IMR-90 (cell line): ENCODE measurements around the gene HES1. TPM values are rescaled to one million over a fixed set of nuclear protein-coding genes. Genes with fewer than 3 reads are reported as not detected.

Source experiments
- ATAC-seq: fragments of 200-7000 bp; cut with Tn5 transposase; 2 replicates; pipeline ENCODE4 v1.9.1; 2020; ENCODE audit warnings: low read depth, mild to moderate bottlenecking, moderate library complexity
- BruUV-seq: library from RNA; stranded (reverse); fragments of 400-500 nt; replicated peaks from 2 replicates; lab custom pipeline; 2021; lab: Mats Ljungman, UMichigan
- CTCF ChIA-PET: fragments of 300-600 bp; formaldehyde crosslinking; extraction: SDS; loops from one replicate; lab custom pipeline; 2021; ENCODE audit warnings: antibody characterized with exemption; lab: Yijun Ruan, JAX
- POLR2A ChIA-PET: fragments of 300-600 bp; sonication (Branson Sonifier 250); formaldehyde crosslinking; loops from one replicate; lab custom pipeline; 2022; ENCODE audit warnings: antibody characterized with exemption; ENCODE audit not compliant: unreplicated experiment; lab: Charles Lee
- DNase-seq: peaks from one replicate; pipeline ENCODE4 v3.0.0; 2013
- H2AFZ ChIP-seq: replicated peaks from 2 replicates; pipeline ENCODE3; 2013; ENCODE audit warnings: low read length, mild to moderate bottlenecking; ENCODE audit not compliant: poor library complexity
- H2AK5ac ChIP-seq: 2 replicates; pipeline ENCODE4 v1.6.1; 2013; ENCODE audit warnings: low read depth, low read length, inconsistent platforms
- H2AK9ac ChIP-seq: replicated peaks from 2 replicates; pipeline ENCODE3; 2013; ENCODE audit warnings: mild to moderate bottlenecking, low read depth, low read length, moderate library complexity; ENCODE audit not compliant: poor library complexity
- H2BK120ac ChIP-seq: 2 replicates; pipeline ENCODE4 v1.6.1; 2013; ENCODE audit warnings: low read depth, low read length, inconsistent platforms
- H2BK15ac ChIP-seq: 3 replicates; pipeline ENCODE4 v1.6.1; 2013; ENCODE audit warnings: low read depth, low read length, inconsistent platforms
- H2BK20ac ChIP-seq: 2 replicates; pipeline ENCODE4 v1.6.1; 2013; ENCODE audit warnings: low read depth, mild to moderate bottlenecking, inconsistent platforms, low read length, moderate library complexity
- H2BK5ac ChIP-seq: 2 replicates; pipeline ENCODE4 v1.6.1; 2013; ENCODE audit warnings: mild to moderate bottlenecking, low read depth, low read length, inconsistent platforms; ENCODE audit not compliant: poor library complexity, severe bottlenecking
- H3K14ac ChIP-seq: replicated peaks from 2 replicates; pipeline ENCODE4 v1.6.1; 2013; ENCODE audit warnings: low read depth, low read length, inconsistent platforms
- H3K18ac ChIP-seq: 2 replicates; pipeline ENCODE4 v1.6.1; 2013; ENCODE audit warnings: low read depth, low read length, control low read depth
- H3K23ac ChIP-seq: 2 replicates; pipeline ENCODE4 v1.6.1; 2013; ENCODE audit warnings: low read depth, low read length, inconsistent platforms
- H3K27ac ChIP-seq: 2 replicates; pipeline ENCODE4 v1.5.1; 2013; ENCODE audit warnings: mild to moderate bottlenecking, control low read depth, low read length; ENCODE audit not compliant: insufficient read depth
- H3K27me3 ChIP-seq: 2 replicates; pipeline ENCODE4 v1.6.1; 2013; ENCODE audit warnings: low read length; ENCODE audit not compliant: control insufficient read depth, insufficient read depth
- H3K36me3 ChIP-seq: 2 replicates; pipeline ENCODE4 v1.6.1; 2013; ENCODE audit warnings: low read length, mixed read lengths; ENCODE audit not compliant: control insufficient read depth, insufficient read depth
- H3K4ac ChIP-seq: 2 replicates; pipeline ENCODE4 v1.6.1; 2013; ENCODE audit warnings: low read depth, low read length, inconsistent platforms
- H3K4me1 ChIP-seq: 2 replicates; pipeline ENCODE4 v1.6.1; 2013; ENCODE audit warnings: low read length, mixed read lengths; ENCODE audit not compliant: control insufficient read depth, insufficient read depth
- H3K4me2 ChIP-seq: 2 replicates; pipeline ENCODE4 v1.6.1; 2013; ENCODE audit warnings: low read depth, mild to moderate bottlenecking, control low read depth, low read length, moderate library complexity
- H3K4me3 ChIP-seq: 2 replicates; pipeline ENCODE4 v1.5.1; 2013; ENCODE audit warnings: low read depth, mild to moderate bottlenecking, control low read depth, low read length, moderate library complexity; ENCODE audit not compliant: insufficient read depth
- H3K56ac ChIP-seq: 2 replicates; pipeline ENCODE4 v1.6.1; 2013; ENCODE audit warnings: low read length, inconsistent platforms; ENCODE audit not compliant: insufficient read depth; ENCODE audit errors: extremely low read depth
- H3K79me1 ChIP-seq, 2 experiments: 2 replicates each; pipeline ENCODE4 v1.6.1; 2013; ENCODE audit warnings: low read length in 2 of 2, inconsistent platforms in 1 of 2, low read depth in 1 of 2
- H3K9ac ChIP-seq: 2 replicates; pipeline ENCODE4 v1.6.1; 2013; ENCODE audit warnings: low read depth, low read length, control low read depth
- H3K9me1 ChIP-seq: 2 replicates; pipeline ENCODE4 v1.6.1; 2013; ENCODE audit warnings: low read length, inconsistent platforms; ENCODE audit not compliant: insufficient read depth
- H3K9me3 ChIP-seq: 2 replicates; pipeline ENCODE4 v1.6.1; 2013; ENCODE audit warnings: low read length; ENCODE audit not compliant: control insufficient read depth, insufficient read depth
- H4K20me1 ChIP-seq: 2 replicates; pipeline ENCODE4 v1.6.1; 2013; ENCODE audit warnings: low read length, inconsistent platforms; ENCODE audit not compliant: insufficient read depth
- H4K5ac ChIP-seq: 2 replicates; pipeline ENCODE4 v1.6.1; 2013; ENCODE audit warnings: mild to moderate bottlenecking, low read depth, low read length, control low read depth
- H4K8ac ChIP-seq, 2 experiments: 2 replicates each; pipeline ENCODE4 v1.6.1; 2013; ENCODE audit warnings: low read depth in 2 of 2, low read length in 2 of 2, control low read depth in 1 of 2, inconsistent platforms in 1 of 2
- H4K91ac ChIP-seq: 2 replicates; pipeline ENCODE4 v1.6.1; 2013; ENCODE audit warnings: low read depth, low read length, inconsistent platforms; ENCODE audit not compliant: insufficient read depth
- BHLHE40 ChIP-seq: fragments of 150-350 bp; IDR thresholded peaks from 2 replicates; pipeline ENCODE4 v1.6.1; 2016; ENCODE audit warnings: mild to moderate bottlenecking, low read depth, low read length
- CEBPB ChIP-seq: IDR thresholded peaks from 2 replicates; pipeline ENCODE4 v1.6.1; 2012; ENCODE audit warnings: low read depth, low read length, improper control_type of control experiment
- CHD1 ChIP-seq: IDR thresholded peaks from 2 replicates; pipeline ENCODE4 v1.6.1; 2012; ENCODE audit warnings: low read depth, low read length, improper control_type of control experiment
- ELK1 ChIP-seq: fragments of 150-350 bp; IDR thresholded peaks from 2 replicates; pipeline ENCODE4 v1.6.1; 2016; ENCODE audit warnings: low read depth, mild to moderate bottlenecking, low read length, moderate library complexity, borderline replicate concordance
- FOS ChIP-seq: fragments of 150-350 bp; IDR thresholded peaks from 2 replicates; pipeline ENCODE4 v1.6.1; 2016; ENCODE audit warnings: low read depth, low read length
- MAFK ChIP-seq: IDR thresholded peaks from 2 replicates; pipeline ENCODE4 v1.6.1; 2012; ENCODE audit warnings: low read depth, low read length, improper control_type of control experiment
- MAZ ChIP-seq: IDR thresholded peaks from 2 replicates; pipeline ENCODE4 v1.6.1; 2012; ENCODE audit warnings: low read depth, mild to moderate bottlenecking, low read length, improper control_type of control experiment, moderate library complexity, borderline replicate concordance
- MXI1 ChIP-seq: IDR thresholded peaks from 2 replicates; pipeline ENCODE4 v1.6.1; 2012; ENCODE audit warnings: low read depth, mild to moderate bottlenecking, low read length, moderate library complexity, borderline replicate concordance
- POLR2A ChIP-seq: IDR thresholded peaks from 2 replicates; pipeline ENCODE4 v1.6.1; 2012; ENCODE audit warnings: mild to moderate bottlenecking, low read depth, low read length
- RAD21 ChIP-seq: IDR thresholded peaks from 2 replicates; pipeline ENCODE4 v1.6.1; 2012; ENCODE audit warnings: low read length, improper control_type of control experiment
- RCOR1 ChIP-seq: IDR thresholded peaks from 2 replicates; pipeline ENCODE4 v1.6.1; 2012; ENCODE audit warnings: mild to moderate bottlenecking, low read length, improper control_type of control experiment; ENCODE audit not compliant: insufficient replicate concordance
- SMC3 ChIP-seq: fragments of 150-350 bp; IDR thresholded peaks from 2 replicates; pipeline ENCODE4 v1.6.1; 2016; ENCODE audit warnings: low read depth, mild to moderate bottlenecking, antibody characterized with exemption, low read length, moderate library complexity
- USF2 ChIP-seq: fragments of 150-350 bp; IDR thresholded peaks from 2 replicates; pipeline ENCODE4 v1.6.1; 2017; ENCODE audit warnings: mild to moderate bottlenecking, antibody characterized with exemption, low read length, low read depth
- WGBS, 2 experiments: methylation state at CpG; one replicate each; pipeline versions ENCODE4 v1.1.5 to v1.1.7; 2013; ENCODE audit warnings: missing lambda C conversion rate in 2 of 2; ENCODE audit not compliant: insufficient read length in 1 of 2; ENCODE audit errors: extremely low coverage in 2 of 2; 5-methylcytosine and 5-hydroxymethylcytosine counted together
- dilution Hi-C: fragments of 300-500 bp; cut with HindIII; formaldehyde crosslinking; loops from one replicate; pipeline ENCODE4 v1.14.3; 2018; ENCODE audit warnings: low sequenced_read_pairs; ENCODE audit not compliant: unreplicated experiment
- in situ Hi-C: fragments of 300-500 bp; cut with MboI; formaldehyde crosslinking; loops from 3 replicates; pipeline ENCODE4 v1.14.3; 2019; ENCODE audit warnings: low sequenced_read_pairs, inconsistent platforms, mixed read lengths
- intact Hi-C: fragments of 100-400 bp; cut with micrococcal nuclease; formaldehyde crosslinking; loops from 2 replicates; pipeline ENCODE4 v1.10.0; 2022
- polyA plus RNA-seq, 3 experiments: library from polyadenylated mRNA; depleted of rRNA; stranded (reverse); fragments of >200 nt; gene quantifications; 2 replicates each; pipeline ENCODE4 v1.2.3, GENCODE V29; 2012; ENCODE audit warnings: low replicate concordance in 1 of 3
- total RNA-seq: library from RNA; depleted of rRNA; stranded (reverse); fragments of >200 nt; gene quantifications from 2 replicates; pipeline ENCODE4 v1.2.3, GENCODE V29; 2012

Gene HES1
- total and polyA plus RNA-seq, 2 of the 4 experiments (the other 2 are of a cell fraction), result 3.6 to 6.7 TPM

GRCh38 chr3:194134757-194135515 is 1.0 kb upstream of the HES1 start:
- in situ Hi-C loops, result loop anchor here (5.0 kb wide), 2 partner anchors 182 to 353 kb away; no protein-coding TSS in a partner anchor
- POLR2A ChIA-PET, result interaction anchor here (0.6 kb wide), 1 partner anchor 291 kb away, joined by 3 read pairs; no protein-coding TSS in a partner anchor
- no peak for TF ChIP-seq RCOR1
- TF ChIP-seq FOS, result no peak; the same call in 1 of the 2 replicates
- peak; percentile 99 for TF ChIP-seq BHLHE40
- TF ChIP-seq POLR2A, result peak; percentile 69
- TF ChIP-seq CHD1, result peak; percentile 68; the same call in 1 of the 2 replicates
- peak; percentile 65; the same call in 1 of the 2 replicates for TF ChIP-seq MXI1
- peak; percentile 4; the same call in 1 of the 2 replicates for TF ChIP-seq SMC3
- no peak for TF ChIP-seq MAFK
- TF ChIP-seq ELK1, result no peak
- TF ChIP-seq MAZ, result peak; percentile 87
- TF ChIP-seq CEBPB, result no peak
- TF ChIP-seq RAD21, result no peak; the same call in none of the 2 replicates
- peak; percentile 77 for TF ChIP-seq USF2

More at GRCh38 chr3:194134757-194135515, 1.0 kb upstream of the HES1 start:
- dilution Hi-C loops, result no loop called here
- Histone ChIP-seq H3K27me3 (peaks cover 17% of the 10 kb centered on the region), H4K8ac (peak overlapping the region in 1 of 2 experiments; percentile 46; a peak in 1 of 4 replicates), H3K23ac (no peak overlapping the region), H3K56ac (peak overlapping the region; percentile 47; the same call in 1 of the 2 replicates), H3K4me1 (peaks cover 7% of the 10 kb centered on the region), H4K5ac (no peak overlapping the region), H3K9me1 (no peaks in the 10 kb centered on the region), H4K91ac (peak overlapping the region; percentile 23; the same call in 1 of the 2 replicates), H3K9me3 (no peaks in the 10 kb centered on the region), H3K36me3 (no peaks in the 10 kb centered on the region), H2BK5ac (peak overlapping the region; percentile 51), H2BK15ac (peak overlapping the region; percentile 73; the same call in 1 of the 3 replicates), H2BK120ac (peak overlapping the region; percentile 79), H3K79me1 (peaks cover 0 to 13% of the 10 kb centered on the region in 2 experiments; a peak in 3 of 4 replicates), H3K9ac (peak overlapping the region; percentile 9; the same call in 1 of the 2 replicates), H2AK9ac (no peak overlapping the region), H3K18ac (no peak overlapping the region; the same call in 1 of the 2 replicates), H2BK20ac (peak overlapping the region; percentile 11; the same call in 1 of the 2 replicates), H4K20me1 (no peaks in the 10 kb centered on the region), H3K27ac (peak overlapping the region; percentile 76), H3K4me3 (peak overlapping the region; percentile 59), H3K4ac (peak overlapping the region; percentile 33), H2AFZ (peak overlapping the region; percentile 90), H3K4me2 (peak overlapping the region; percentile 94), H3K14ac (0 out of 2 replicates have a peak overlapping the region, but pooled peaks have one; percentile 49), H2AK5ac (no peak overlapping the region; the same call in 1 of the 2 replicates)
- CTCF ChIA-PET, result interaction anchor here (0.6 to 2.6 kb wide), 2 partner anchors 354 to 445 kb away, joined by 3 to 10 read pairs; no protein-coding TSS in a partner anchor
- intact Hi-C loops, result loop anchor here (1.0 to 10.0 kb wide), 4 partner anchors 132 to 468 kb away; no protein-coding TSS in a partner anchor
- peak; percentile 66 for ATAC-seq
- no CpG with 5 or more reads among the region's 68 CpGs for WGBS, 2 experiments
- peak; percentile 95 for DNase-seq
- BruUV-seq, result no TSS peak
